HG03354 (cell line): Measurements from ENCODE around the gene ZNF24.
A peak's percentile ranks its signal among the peaks of the same experiment; 100 is the strongest.

Experiments used
- ATAC-seq: cut with Tn5 transposase; IDR thresholded peaks from one replicate; pipeline ENCODE4 v1.9.1; 2021; ENCODE audit warnings: mild to moderate bottlenecking; ENCODE audit not compliant: unreplicated experiment, poor library complexity, severe bottlenecking

ZNF24 gene

GRCh38 chr18:35343936-35344735, at the start of gene ZNF24:
TSS of gene ZNF24 (minus strand) at chr18:35344420. CDS start at chr18:35340650, 3,770 bp downstream.
- ATAC-seq, result peak; percentile 92

DNA sequence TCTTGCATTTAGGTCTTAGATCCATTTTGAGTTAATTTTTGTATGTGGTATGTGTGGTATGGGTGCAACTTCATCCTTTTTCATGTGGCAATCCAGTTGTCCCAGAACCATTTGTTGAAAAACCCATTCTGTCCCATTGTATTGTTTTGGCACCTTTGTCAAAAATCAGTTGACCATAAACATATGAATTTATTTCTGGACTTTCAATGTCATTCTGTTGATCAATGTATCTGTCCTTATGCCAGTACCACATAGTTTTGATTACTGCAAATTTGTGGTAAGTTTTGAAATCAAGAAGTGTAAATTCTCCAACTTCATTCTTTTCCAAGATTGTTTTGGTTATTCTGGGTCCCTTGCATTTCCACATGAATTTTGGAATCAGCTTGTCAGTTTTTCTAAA, 49.5 kb upstream of the ZNF24 start:
- no peak for ATAC-seq

DNA sequence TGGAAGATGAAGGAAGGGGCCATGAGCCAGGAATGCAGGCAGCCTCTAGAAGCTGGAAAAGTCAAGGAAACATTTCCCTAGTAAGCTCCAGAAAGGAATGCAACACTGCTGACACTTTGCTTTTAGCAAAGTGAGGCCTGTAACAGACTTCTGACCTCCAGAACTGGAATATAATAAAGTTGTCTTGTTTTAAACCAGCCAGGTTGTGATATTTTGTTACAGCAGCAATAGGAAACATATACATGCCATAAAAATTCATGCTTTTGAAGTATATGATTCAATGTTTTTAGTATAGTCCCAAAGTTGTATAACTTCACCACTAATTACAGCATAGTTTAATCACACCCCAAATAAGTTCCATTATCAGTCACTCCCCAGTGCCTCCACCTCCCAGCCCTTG, 48.2 kb upstream of the ZNF24 start:
- ATAC-seq, result no peak

DNA sequence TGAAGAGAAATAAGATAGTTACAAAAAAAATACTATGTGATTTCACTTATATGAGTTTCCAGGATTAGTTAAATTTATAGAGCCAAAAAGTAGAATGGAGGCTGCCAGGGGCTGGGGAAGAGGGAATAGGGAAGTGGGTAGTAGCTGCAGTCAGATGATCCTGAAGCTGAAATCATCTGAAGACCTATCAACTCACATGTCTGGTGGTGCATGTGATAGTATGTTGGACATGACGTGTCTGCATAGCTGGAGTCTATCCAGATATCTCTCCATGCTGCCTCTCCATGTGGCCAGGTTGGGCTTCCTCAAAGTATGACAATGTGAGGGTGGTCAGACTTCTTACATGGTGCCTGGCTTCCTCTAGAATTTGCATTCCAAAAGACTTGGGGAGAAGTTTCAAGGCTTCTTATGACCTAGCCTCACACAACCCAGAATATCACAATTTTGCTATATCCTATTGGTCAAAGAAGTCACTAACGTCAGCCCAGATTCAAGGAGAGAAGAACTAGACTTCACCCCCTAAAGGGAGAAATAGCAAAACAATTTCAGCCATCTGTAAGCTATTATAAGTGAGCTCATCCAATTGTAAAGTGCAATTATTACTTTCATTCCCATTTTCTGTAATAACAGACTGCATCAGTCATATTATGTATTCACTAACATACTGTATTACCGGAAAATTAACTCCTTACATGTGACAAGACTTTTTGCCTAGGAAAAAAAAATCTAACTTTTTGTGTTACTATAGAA, 46.9 kb upstream of the ZNF24 start:
- ATAC-seq, result no peak

GRCh38 chr18:35389095-35389618, 44.9 kb upstream of the ZNF24 start:
- ATAC-seq, result no peak

- ATAC-seq, result peak; percentile 40
Measured at GRCh38 chr18:35387152-35387571, 42.9 kb upstream of the ZNF24 start.

GRCh38 chr18:35386600-35387100, 42.4 kb upstream of the ZNF24 start:
- ATAC-seq, result peak; percentile 84

GRCh38 chr18:35383136-35383535, 38.9 kb upstream of the ZNF24 start:
- no peak for ATAC-seq

- no peak for ATAC-seq
Measured at GRCh38 chr18:35379421-35379820, 35.2 kb upstream of the ZNF24 start.

DNA sequence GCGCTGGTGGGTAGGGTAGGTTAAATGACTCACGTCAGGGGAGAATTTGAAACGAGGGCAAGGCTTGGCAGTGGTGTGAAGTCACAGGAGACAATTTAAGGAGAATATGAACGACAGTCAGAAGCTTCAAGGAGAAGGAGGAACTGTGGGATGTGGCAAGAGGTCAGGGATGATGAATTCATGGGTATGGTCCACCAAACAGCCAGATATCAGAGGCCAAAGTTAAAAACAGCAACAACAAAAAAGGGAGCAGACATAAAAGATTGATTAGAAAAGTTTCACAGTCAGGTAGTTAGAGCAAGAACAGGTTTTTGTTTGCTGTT, 34.3 kb upstream of the ZNF24 start:
- no peak for ATAC-seq

DNA sequence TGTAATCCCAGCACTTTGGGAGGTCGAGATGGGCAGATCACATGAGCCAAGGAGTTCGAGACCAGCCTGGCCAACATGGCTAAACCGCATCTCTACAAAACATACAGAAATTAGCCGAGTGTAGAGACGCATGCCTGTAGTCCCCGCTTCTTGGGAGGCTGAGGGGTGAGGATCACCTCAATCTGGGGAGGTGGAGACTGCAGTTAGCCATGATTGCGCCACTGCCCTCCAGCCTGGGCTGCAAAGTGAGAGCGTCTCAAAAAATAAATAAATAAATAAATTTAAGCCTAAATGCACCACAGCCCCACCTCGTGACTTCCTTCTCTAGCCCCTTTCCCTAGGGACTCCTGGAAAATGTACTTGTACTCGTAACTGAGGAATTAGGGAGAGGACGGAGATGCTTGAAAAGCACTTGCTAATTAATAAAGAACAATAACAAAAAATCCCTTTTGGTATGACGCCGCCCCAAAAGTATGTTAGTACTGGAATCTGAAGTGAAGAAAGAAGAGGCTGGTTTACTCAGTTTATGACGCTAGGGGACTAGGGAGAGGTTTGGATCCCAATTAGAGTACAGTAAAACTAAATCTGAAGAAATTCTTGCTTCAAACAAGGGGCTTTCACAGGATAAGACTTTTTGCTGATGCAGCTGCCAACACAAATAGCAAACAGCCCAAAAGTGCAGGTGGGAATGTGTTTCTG, 33.8 kb upstream of the ZNF24 start:
- no peak for ATAC-seq

DNA sequence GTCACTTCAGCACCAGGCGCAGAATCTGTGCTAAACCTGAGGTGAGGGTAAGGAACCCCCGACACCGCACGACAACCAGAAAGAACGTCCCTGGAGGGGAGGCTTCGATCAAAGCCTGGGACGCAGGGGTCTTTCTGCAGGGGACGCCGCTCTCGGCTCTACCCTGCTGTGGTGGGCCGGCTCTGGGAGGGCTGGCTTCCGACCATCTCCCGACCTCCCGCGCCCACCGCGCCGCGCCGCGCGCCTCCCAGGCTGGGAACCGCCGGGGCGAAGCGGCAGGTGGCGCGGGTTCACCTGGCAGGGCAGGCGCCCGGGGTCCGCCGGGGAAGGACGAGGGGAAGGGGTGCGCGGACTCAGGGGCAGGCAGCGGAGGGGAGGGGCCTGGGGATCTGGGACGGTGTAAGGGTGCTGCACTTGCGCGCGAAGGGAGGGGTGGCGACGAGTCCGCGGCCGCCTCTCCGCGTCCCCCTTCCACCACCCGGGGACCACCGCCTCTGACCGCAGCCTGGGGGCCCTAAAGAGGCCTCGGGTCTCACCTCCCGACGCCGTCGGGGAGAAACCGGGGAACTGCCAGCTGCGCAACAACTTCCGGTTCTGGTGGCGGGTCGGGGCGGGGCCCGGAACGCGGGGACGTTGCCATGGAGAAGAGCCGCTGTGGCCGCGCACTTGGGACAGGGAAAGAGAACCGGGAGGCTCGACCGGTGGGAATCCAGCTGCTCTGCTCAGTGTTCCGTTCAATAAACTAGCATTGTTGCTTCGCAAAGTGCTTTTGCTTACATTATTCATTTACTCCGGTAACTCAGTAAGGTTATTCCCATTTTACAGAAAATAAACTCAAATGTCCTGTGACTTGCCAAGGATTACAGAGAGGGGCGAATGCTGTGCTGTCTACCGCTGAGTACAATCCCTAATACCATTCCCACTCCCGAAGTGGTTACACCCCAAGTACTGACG, 32.8 kb upstream of the ZNF24 start, which contains the start of gene ZNF396:
ZNF396 (minus strand) TSS at position 596 of the 954 bp plus-strand sequence. CDS start 3,045 bp downstream, outside the sequence.
- peak; percentile 88 for ATAC-seq

DNA sequence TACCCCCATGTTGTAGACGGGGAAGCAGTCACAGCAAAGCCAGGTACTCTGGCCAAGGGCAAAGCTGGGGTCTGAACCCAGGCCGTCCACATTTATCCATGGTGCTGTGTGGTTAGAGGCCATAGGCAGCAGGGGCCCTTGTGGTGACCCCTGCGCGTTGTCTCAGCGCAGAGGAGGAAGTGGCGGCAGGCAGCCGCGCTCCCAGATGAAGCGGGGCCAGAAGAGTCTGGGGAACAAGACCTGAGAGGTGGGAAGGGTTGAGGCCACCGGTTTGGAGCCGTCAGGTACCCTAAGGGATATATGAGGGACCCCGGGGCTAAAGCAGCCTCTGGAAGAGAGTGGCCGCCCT, 32.1 kb upstream of the ZNF24 start:
- peak; percentile 58 for ATAC-seq

DNA sequence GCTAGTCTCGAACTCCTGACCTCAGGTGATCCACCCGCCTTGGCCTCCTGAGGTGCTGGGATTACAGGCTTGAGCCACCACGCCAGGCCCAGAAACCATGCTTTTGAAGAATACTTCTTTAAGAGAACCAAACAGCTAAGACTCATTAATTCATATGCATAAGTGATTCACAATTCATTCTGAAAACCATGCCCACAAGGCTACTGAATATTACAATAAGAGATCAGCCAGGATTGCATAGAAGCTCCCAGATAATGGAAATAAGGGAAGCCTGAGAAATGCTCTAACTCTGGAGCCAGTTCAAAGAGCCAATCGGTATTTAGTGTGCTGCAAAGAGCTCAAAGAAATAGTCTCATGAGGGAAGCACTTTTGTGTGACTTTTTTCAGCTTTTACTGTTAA, 30.5 kb upstream of the ZNF24 start:
- ATAC-seq, result no peak

DNA sequence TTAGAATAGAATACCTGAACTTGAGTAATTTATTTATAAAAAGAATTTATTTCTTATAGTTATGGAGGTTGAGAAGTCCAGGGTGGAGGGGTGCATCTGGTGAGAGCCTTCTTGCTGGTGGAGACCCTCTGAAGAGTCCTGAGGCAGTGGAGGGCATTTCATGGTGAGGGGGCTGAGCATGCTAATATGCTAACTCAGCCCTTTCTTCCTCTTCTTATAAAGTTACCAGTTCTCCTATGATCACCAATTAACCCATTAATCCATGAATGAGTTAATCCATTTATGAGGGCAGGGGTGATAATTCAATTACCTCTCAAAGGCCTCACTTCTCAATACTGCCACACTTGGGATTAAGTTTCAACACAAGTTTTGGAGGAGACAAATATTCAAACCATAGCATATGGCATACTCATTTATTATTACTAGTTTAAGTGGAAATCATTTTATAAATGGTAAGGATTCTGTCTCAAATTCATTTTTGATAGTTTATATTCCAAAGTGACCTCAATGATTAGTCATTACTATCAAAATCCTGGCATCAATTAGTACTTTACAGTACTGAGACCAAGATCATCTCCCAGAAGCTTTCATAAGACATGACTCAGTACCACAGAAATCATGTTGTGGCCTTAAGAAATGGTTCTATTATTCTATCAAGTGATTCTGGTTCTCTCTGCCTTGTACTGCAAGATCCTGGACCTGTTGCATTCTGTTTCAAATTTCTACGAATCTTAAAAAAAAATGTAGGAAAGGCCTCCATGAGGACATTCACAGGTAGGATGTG, 27.4 kb upstream of the ZNF24 start:
- ATAC-seq, result no peak

DNA sequence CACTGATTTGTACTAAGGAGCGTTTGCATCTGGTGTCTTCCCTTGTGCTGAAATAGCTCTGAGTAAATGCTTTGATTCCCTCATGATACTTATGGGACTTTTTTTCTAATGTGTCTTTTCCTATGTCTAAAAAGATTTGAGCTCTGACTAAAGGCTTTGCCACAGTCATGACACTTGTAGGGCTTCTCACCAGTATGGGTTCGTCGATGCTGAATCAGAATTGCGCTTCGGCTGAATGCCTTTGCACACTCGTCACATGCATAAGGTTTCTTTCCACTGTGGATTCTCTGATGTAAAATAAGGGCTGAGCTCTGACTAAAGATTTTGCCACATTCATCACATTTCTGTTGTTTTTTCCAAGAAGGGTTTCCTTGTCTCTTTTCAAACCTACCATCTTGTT, 24.9 kb upstream of the ZNF24 start:
- no peak for ATAC-seq

- ATAC-seq, result no peak
Measured at GRCh38 chr18:35368595-35368994, 24.4 kb upstream of the ZNF24 start.

GRCh38 chr18:35362531-35362930, 18.3 kb upstream of the ZNF24 start:
- ATAC-seq, result no peak
